ENCODE measurements around the gene COL26A1. TPM values are rescaled to one million over a fixed set of nuclear protein-coding genes. Genes with fewer than 3 reads are reported as not detected.
A peak's percentile ranks its signal among the peaks of the same experiment; 100 is the strongest.

The COL26A1 gene
- total and polyA plus RNA-seq, 2 of the 4 experiments (the other 2 are of a cell fraction): not detected

DNA sequence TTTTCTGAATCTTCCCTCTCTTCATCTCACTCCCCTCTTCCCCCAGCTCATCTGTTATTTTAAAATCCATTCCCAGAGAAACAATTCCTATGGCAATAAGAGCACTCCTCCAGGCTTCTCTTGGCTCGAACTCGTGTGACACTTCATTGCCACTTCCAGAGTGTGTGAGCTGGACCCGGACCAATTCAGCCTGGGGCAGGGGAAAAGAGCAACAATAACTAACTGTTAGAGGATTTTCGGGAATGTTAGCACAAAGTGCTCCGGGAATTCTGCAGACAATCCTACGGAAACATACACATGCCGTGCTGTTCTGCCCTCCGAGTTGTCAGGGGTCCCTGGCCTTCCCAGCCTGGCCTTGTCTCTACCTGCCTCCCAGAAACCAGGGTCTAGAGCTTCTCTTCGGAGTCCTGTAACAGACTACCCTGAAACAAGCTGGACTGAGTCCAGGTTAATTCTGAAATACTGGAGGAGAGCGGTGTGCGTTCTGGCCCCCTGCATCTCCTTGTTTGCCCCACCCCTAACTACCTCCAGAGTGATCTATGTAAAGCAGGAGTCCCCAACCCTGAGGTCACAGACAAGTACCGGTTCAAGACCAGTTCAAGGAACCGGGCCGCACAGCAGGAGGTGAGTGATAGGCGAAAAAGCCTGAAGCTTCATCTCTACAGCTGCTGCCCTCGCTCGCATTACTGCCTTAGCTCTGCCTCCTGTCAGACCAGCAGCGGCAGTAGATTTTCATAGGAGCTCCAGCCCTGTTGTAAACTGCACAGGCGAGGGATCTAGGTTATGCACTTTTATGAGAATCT lies 11.3 kb downstream of the COL26A1 start:
- WGBS, 2 experiments (ENCODE audit: extremely low coverage in 2 of 2, insufficient read length in 1 of 2): 8% methylated on average over 10 of the region's 19 CpGs; no CpG with 5 or more reads in 1 of the 2 experiments
- Histone ChIP-seq H3K9me3 (ENCODE audit: control insufficient read depth, insufficient read depth, low read length) (no peaks in the 10 kb centered on the region), H2BK120ac (ENCODE audit: low read depth, low read length) (no peak overlapping the region), H3K4me3 (ENCODE audit: insufficient read depth, low read depth, low read length) (no peak overlapping the region), H2BK20ac (ENCODE audit: low read depth, low read length) (no peak overlapping the region), H2BK5ac (ENCODE audit: low read depth, low read length, poor library complexity, severe bottlenecking) (no peak overlapping the region), H3K4ac (ENCODE audit: low read depth, low read length) (no peak overlapping the region), H3K4me1 (ENCODE audit: control insufficient read depth, insufficient read depth, low read length) (peaks cover 2% of the 10 kb centered on the region; the same call in 1 of the 2 replicates), H4K20me1 (ENCODE audit: insufficient read depth, low read length) (no peaks in the 10 kb centered on the region), H2BK15ac (ENCODE audit: low read depth, low read length) (no peak overlapping the region), H3K36me3 (ENCODE audit: control insufficient read depth, insufficient read depth, low read length) (no peaks in the 10 kb centered on the region), H3K27me3 (ENCODE audit: control insufficient read depth, insufficient read depth, low read length) (peaks cover 50% of the 10 kb centered on the region), H3K9me1 (ENCODE audit: insufficient read depth, low read length) (no peaks in the 10 kb centered on the region), H3K23ac (ENCODE audit: low read depth, low read length) (no peak overlapping the region), H2AK5ac (ENCODE audit: low read depth, low read length) (no peak overlapping the region), H3K56ac (ENCODE audit: extremely low read depth, insufficient read depth, low read length) (no peak overlapping the region), H2AK9ac (replicated peaks; ENCODE audit: low read depth, low read length, poor library complexity) (no peak overlapping the region), H3K9ac (ENCODE audit: low read depth, low read length) (no peak overlapping the region), H3K14ac (replicated peaks; ENCODE audit: low read depth, low read length) (no peak overlapping the region), H3K79me1 (ENCODE audit: low read depth in 1 of 2, low read length in 2 of 2) (no peaks in the 10 kb centered on the region), H4K91ac (ENCODE audit: insufficient read depth, low read depth, low read length) (no peak overlapping the region), H3K18ac (ENCODE audit: low read depth, low read length) (no peak overlapping the region), H2AFZ (replicated peaks; ENCODE audit: low read length, poor library complexity) (no peak overlapping the region), H4K5ac (ENCODE audit: low read depth, low read length) (no peak overlapping the region), H4K8ac (ENCODE audit: low read depth in 2 of 2, low read length in 2 of 2) (no peak overlapping the region), H3K4me2 (ENCODE audit: low read depth, low read length) (no peak overlapping the region; the same call in 1 of the 2 replicates), H3K27ac (ENCODE audit: insufficient read depth, low read length) (no peak overlapping the region)
- DNase-seq (no peak), ATAC-seq (ENCODE audit: low read depth) (peak; percentile 46; the same call in 1 of the 2 replicates)
- BruUV-seq (replicated peaks): no TSS peak
- dilution Hi-C loops (cut with HindIII; ENCODE audit: low sequenced_read_pairs, unreplicated experiment): no loop called here
- intact Hi-C loops (cut with micrococcal nuclease): no loop called here
- ChIA-PET CTCF (interaction anchor here (0.7 kb wide), 1 partner anchor 10 kb away, joined by 3 read pairs; no protein-coding TSS in a partner anchor), POLR2A (ENCODE audit: unreplicated experiment) (no interaction called here)
- in situ Hi-C loops (cut with MboI; ENCODE audit: low sequenced_read_pairs): loop anchor here (25.0 kb wide), 1 partner anchor 888 kb away; no protein-coding TSS in a partner anchor
- TF ChIP-seq RCOR1 (IDR thresholded peaks at IDR 0.05; ENCODE audit: insufficient replicate concordance, low read length) (no peak), RFX5 (IDR thresholded peaks at IDR 0.05; ENCODE audit: low read depth, low read length) (no peak), MAFK (IDR thresholded peaks at IDR 0.05; ENCODE audit: low read depth, low read length) (no peak), CEBPB (IDR thresholded peaks at IDR 0.05; ENCODE audit: low read depth, low read length) (no peak)
